PC-9 (cell line): ENCODE data around the gene TTC28. TPM values are rescaled to one million over a fixed set of nuclear protein-coding genes. Genes with fewer than 3 reads are reported as not detected.
A peak's percentile ranks its signal among the peaks of the same experiment; 100 is the strongest.

ENCODE experiments used
- BruUV-seq: library from RNA; stranded (reverse); fragments of 400-500 nt; replicated peaks from 2 replicates; lab custom pipeline; 2021; lab: Mats Ljungman, UMichigan
- CTCF ChIA-PET: fragments of 300-600 bp; sonication (Branson Sonifier 250); formaldehyde crosslinking; loops from one replicate; lab custom pipeline; 2022; ENCODE audit warnings: antibody characterized with exemption; lab: Charles Lee
- POLR2A ChIA-PET: fragments of 300-600 bp; sonication (Branson Sonifier 250); formaldehyde crosslinking; loops from one replicate; lab custom pipeline; 2022; ENCODE audit warnings: antibody characterized with exemption; ENCODE audit not compliant: unreplicated experiment; lab: Charles Lee
- DNase-seq, 2 experiments: peaks; one replicate each; pipeline versions ENCODE4 v3.0.0 to v3.0.0-alpha.2; 2015 to 2022; ENCODE audit warnings: mixed read lengths in 1 of 2
- H2AFZ ChIP-seq: fragments of 200-600 bp; sonication (generic); 2 replicates; pipeline ENCODE4 v1.8.1; 2017; ENCODE audit warnings: antibody characterized with exemption
- H3F3A ChIP-seq: fragments of 200-600 bp; sonication (generic); 2 replicates; pipeline ENCODE4 v1.8.1; 2017; ENCODE audit warnings: antibody characterized with exemption, mild to moderate bottlenecking, low read depth; ENCODE audit not compliant: insufficient read depth
- H3K27ac ChIP-seq: fragments of 200-600 bp; sonication (generic); 2 replicates; pipeline ENCODE4 v1.6.1; 2016; ENCODE audit warnings: mixed run types
- H3K27me3 ChIP-seq: fragments of 200-600 bp; sonication (generic); 2 replicates; pipeline ENCODE4 v1.6.1; 2016; ENCODE audit warnings: low read depth, mixed run types; ENCODE audit not compliant: insufficient read depth
- H3K36me3 ChIP-seq: fragments of 200-600 bp; sonication (generic); 2 replicates; pipeline ENCODE4 v1.6.1; 2016; ENCODE audit warnings: low read depth, mixed run types
- H3K4me1 ChIP-seq: fragments of 200-600 bp; sonication (generic); replicated peaks from 2 replicates; pipeline ENCODE4 v1.6.1; 2016; ENCODE audit warnings: mixed run types; ENCODE audit not compliant: insufficient read depth
- H3K4me2 ChIP-seq: fragments of 200-600 bp; sonication (generic); 2 replicates; pipeline ENCODE4 v1.6.1; 2017; ENCODE audit warnings: mixed run types
- H3K4me3 ChIP-seq: fragments of 200-600 bp; sonication (generic); 2 replicates; pipeline ENCODE4 v1.6.1; 2016; ENCODE audit warnings: mixed run types
- H3K79me2 ChIP-seq: fragments of 200-600 bp; sonication (generic); 2 replicates; pipeline ENCODE4 v1.6.1; 2017; ENCODE audit warnings: low read depth, mixed run types
- H3K9me2 ChIP-seq: fragments of 200-600 bp; sonication (generic); 2 replicates; pipeline ENCODE4 v1.8.1; 2017; ENCODE audit warnings: mild to moderate bottlenecking; ENCODE audit not compliant: insufficient read depth
- H3K9me3 ChIP-seq: fragments of 200-600 bp; sonication (generic); 2 replicates; pipeline ENCODE4 v1.8.1; 2016; ENCODE audit warnings: low read depth; ENCODE audit not compliant: insufficient read depth
- H4K20me1 ChIP-seq: fragments of 200-600 bp; sonication (generic); 2 replicates; pipeline ENCODE4 v1.8.1; 2017; ENCODE audit not compliant: insufficient read depth
- EZH2 ChIP-seq: fragments of 200-600 bp; sonication (generic); IDR thresholded peaks from 2 replicates; pipeline ENCODE4 v1.8.0; 2017; ENCODE audit warnings: antibody characterized with exemption, low read depth
- intact Hi-C: fragments of 100-400 bp; cut with micrococcal nuclease; formaldehyde crosslinking; loops from one replicate; pipeline ENCODE4 v1.10.0; 2022; ENCODE audit not compliant: unreplicated experiment
- total RNA-seq: library from RNA; stranded (reverse); gene quantifications from 2 replicates; pipeline ENCODE4 v1.2.3, GENCODE V29; 2021
- TF ChIP-seq, protein P1 (sequence below): fragments of 200-600 bp; sonication (generic); conservative IDR thresholded peaks from 2 replicates; pipeline ENCODE4 v1.6.1; 2017; ENCODE audit warnings: mixed run types, antibody characterized with exemption, mild to moderate bottlenecking, moderate library complexity

TTC28 gene
- total RNA-seq, 1 experiment from 2014 or later = 6.7 TPM

DNA sequence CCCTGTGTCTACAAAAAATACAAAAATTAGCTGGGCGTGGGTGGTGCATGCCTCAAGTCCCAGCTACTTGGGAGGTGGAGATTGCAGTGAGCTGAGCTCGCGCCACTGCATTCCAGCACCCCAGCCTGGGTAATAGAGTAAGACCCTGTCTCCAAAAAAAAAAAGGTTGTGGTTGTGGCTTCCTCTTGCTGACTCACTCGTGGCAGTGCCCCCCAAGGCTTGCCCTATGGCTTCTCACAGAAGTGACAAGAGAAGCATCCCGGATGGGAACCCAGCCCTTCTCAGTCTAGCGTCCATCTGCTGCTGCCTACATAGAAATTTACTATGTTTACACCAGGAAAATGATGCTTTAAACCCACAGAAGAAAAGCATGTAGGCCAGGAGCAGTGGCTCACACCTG lies 692.1 kb downstream of the TTC28 start:
- TF ChIP-seq EZH2 = no peak
- TF ChIP-seq, protein P1, sequence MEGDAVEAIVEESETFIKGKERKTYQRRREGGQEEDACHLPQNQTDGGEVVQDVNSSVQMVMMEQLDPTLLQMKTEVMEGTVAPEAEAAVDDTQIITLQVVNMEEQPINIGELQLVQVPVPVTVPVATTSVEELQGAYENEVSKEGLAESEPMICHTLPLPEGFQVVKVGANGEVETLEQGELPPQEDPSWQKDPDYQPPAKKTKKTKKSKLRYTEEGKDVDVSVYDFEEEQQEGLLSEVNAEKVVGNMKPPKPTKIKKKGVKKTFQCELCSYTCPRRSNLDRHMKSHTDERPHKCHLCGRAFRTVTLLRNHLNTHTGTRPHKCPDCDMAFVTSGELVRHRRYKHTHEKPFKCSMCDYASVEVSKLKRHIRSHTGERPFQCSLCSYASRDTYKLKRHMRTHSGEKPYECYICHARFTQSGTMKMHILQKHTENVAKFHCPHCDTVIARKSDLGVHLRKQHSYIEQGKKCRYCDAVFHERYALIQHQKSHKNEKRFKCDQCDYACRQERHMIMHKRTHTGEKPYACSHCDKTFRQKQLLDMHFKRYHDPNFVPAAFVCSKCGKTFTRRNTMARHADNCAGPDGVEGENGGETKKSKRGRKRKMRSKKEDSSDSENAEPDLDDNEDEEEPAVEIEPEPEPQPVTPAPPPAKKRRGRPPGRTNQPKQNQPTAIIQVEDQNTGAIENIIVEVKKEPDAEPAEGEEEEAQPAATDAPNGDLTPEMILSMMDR = no peak
- no peaks in the 10 kb centered on the region for H3K27me3 ChIP-seq
- no peaks in the 10 kb centered on the region for H3K79me2 ChIP-seq
- no peaks in the 10 kb centered on the region for H3K9me3 ChIP-seq
- CTCF ChIA-PET = interaction anchor here (0.7 kb wide), 2 partner anchors 106 to 1880 kb away, joined by 10 to 17 read pairs; no protein-coding TSS in a partner anchor
- no peaks in the 10 kb centered on the region for H3K4me1 ChIP-seq
- POLR2A ChIA-PET = no interaction called here
- H3F3A ChIP-seq = no peaks in the 10 kb centered on the region
- intact Hi-C loops = no loop called here
- H3K9me2 ChIP-seq = no peaks in the 10 kb centered on the region
- no TSS peak for BruUV-seq
- no peak overlapping the region for H3K27ac ChIP-seq
- DNase-seq = peak in 1 of 2 experiments; percentile 27
- no peaks in the 10 kb centered on the region for H4K20me1 ChIP-seq
- no peak overlapping the region for H2AFZ ChIP-seq
- H3K36me3 ChIP-seq = no peaks in the 10 kb centered on the region
- no peak overlapping the region for H3K4me3 ChIP-seq
- no peak overlapping the region for H3K4me2 ChIP-seq

DNA sequence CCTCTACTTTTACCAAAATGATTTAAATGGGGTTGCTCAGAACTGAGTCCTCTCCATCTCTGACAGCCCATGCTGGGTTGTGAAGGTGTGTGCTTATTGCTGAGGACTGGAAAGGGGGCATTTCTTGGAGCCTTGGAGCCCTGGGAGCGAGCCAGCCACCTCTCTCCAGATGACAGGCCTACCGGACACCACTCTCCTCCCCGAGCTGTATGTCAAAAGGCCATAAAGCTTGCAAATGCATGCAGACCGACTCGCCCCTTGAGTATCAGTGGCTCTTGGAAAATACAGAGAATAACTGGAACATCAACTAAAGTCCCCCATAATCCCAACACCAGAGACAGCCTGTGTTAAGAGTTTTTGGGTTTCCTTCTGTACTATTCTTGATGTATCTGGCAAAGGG lies 692.7 kb downstream of the TTC28 start:
- POLR2A ChIA-PET = no interaction called here
- no peak overlapping the region for H2AFZ ChIP-seq
- no TSS peak for BruUV-seq
- no peak overlapping the region for H3K4me3 ChIP-seq
- H3F3A ChIP-seq = no peaks in the 10 kb centered on the region
- intact Hi-C loops = no loop called here
- H3K79me2 ChIP-seq = no peaks in the 10 kb centered on the region
- H4K20me1 ChIP-seq = no peaks in the 10 kb centered on the region
- TF ChIP-seq, protein P1 = no peak
- TF ChIP-seq EZH2 = no peak
- no peaks in the 10 kb centered on the region for H3K9me3 ChIP-seq
- no peaks in the 10 kb centered on the region for H3K36me3 ChIP-seq
- H3K9me2 ChIP-seq = no peaks in the 10 kb centered on the region
- no peaks in the 10 kb centered on the region for H3K4me1 ChIP-seq
- H3K27ac ChIP-seq = no peak overlapping the region
- CTCF ChIA-PET = no interaction called here
- H3K4me2 ChIP-seq = no peak overlapping the region
- no peaks in the 10 kb centered on the region for H3K27me3 ChIP-seq
- no peak for DNase-seq

DNA sequence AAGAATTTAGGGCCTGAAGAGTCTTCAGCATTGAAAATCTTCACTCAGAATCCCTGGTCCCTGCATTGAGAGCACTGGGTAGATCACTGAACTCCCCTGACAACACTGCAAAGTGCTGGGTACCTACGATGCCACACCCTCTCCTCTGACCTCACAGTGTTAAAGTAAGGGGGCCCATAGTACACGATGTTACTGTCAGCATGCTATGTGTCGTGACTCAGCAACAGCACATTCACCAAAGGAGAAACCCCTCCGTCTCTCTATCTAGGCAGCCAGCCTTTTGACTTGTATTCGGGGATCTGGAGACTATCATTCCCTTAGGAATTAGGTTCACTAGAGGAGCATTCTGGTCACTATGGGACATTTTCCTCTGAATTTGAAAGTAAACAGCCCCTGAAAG lies 693.2 kb downstream of the TTC28 start:
- H3K4me1 ChIP-seq = no peaks in the 10 kb centered on the region
- no peaks in the 10 kb centered on the region for H3K36me3 ChIP-seq
- no peaks in the 10 kb centered on the region for H3K79me2 ChIP-seq
- H3K9me3 ChIP-seq = no peaks in the 10 kb centered on the region
- H3K9me2 ChIP-seq = no peaks in the 10 kb centered on the region
- no peaks in the 10 kb centered on the region for H3F3A ChIP-seq
- no peaks in the 10 kb centered on the region for H4K20me1 ChIP-seq
- no peak overlapping the region for H2AFZ ChIP-seq
- ChIA-PET CTCF (no interaction called here), POLR2A (no interaction called here)
- H3K4me2 ChIP-seq = no peak overlapping the region
- TF ChIP-seq EZH2 = no peak
- BruUV-seq = no TSS peak
- no peak overlapping the region for H3K27ac ChIP-seq
- DNase-seq = no peak
- H3K4me3 ChIP-seq = no peak overlapping the region
- intact Hi-C loops = no loop called here
- no peaks in the 10 kb centered on the region for H3K27me3 ChIP-seq
